ENCODE results near the gene TMEM213.
"Not testable (repeated sequence)": the region's sequence is repeated elsewhere in the genome, so short reads cannot be mapped to it uniquely, and the experiment has no call there.

TMEM213 gene

DNA sequence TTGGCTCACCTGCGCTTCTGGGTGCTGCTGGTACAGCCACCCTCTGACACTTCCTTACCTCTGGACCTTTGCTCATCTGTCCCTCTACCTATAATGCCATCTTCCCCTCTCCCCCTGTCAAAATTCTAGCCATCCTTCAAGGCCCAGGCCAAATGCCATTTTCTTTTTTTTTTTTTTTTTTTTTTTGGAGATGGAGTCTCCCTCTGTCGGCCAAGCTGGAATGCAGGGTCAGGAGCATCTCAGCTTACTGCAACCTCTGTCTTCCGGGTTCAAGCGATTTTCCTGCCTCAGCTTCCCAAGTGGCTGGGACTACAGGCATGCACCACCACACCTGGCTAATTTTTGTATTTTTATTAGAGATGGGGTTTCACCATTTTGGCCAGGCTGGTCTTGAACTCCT lies 748 bp upstream of the TMEM213 start:
- not testable (repeated sequence) for DNase-seq (ENCODE audit: low read depth, low spot score)

DNA sequence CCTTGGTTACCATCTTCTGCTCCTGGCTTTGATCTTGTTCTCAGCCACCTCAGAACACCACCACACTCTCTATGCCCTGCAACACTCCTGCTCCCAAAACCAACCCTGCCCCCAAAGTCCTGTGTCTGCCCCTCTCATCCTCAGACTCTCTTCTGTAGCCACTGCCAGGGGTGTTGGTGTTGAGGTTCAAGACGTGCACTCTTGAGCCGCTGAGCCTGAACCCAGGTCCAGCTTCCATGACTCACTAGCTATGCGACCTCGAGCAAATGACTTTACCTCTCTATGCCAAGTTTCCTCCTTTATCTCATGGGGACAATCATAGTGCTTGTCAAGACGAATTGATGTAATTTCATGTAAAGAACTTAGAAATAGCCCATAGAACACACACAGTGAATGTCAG lies 1.0 kb downstream of the TMEM213 start:
- no peak for DNase-seq (ENCODE audit: low read depth, low spot score)

DNA sequence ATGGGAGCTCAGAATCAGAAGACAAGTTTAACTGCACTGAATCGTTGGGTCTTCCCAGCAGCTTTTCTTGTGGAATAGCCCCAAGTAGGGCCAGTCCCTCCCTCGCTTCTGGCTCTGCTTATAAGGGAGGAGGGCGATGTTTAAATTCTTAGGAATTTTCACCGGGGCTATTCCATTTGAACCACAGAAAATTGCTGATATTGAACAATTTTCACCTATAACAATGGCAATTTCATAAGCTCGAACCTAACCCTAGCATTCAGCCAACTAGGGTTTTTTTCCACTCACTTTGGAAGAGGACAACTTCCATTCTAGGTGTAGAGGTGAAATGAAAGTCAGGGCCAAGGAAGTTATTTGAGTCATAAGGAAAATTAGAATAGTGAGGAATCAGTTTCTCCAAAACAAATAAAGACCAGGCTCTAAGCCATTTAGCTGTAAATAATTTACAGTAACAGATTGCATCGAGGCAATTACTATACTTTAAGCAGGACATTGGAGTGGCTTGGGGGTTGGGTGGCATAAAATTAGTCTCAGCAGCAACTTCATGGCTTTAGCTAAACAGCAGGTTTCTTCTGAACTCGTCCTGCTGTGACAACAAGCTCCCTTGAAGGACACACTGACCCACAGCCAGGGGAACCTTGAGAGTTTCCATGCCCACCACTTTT lies 1.7 kb downstream of the TMEM213 start:
- no peak for DNase-seq (ENCODE audit: low read depth, low spot score)

DNA sequence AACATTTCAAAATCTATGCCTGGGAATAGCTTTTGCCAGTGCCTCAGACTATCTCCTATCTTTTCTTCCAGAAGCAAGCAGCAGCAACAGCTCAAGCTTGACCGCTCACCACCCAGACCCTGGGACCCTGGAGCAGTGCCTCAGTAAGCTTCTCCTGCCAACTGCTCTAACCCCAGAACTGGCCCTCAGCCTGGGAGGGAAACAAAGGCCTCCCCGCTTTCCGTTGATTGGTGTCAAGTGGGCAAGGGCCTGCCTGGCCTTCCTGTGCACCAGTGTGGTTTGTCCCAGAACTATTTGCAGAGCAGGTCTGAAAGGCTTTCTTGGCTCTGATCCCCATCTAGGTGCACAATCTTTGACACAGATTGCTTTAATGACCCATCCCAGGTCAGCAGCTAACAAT lies 3.5 kb downstream of the TMEM213 start:
- no peak for DNase-seq (ENCODE audit: low read depth, low spot score)

DNA sequence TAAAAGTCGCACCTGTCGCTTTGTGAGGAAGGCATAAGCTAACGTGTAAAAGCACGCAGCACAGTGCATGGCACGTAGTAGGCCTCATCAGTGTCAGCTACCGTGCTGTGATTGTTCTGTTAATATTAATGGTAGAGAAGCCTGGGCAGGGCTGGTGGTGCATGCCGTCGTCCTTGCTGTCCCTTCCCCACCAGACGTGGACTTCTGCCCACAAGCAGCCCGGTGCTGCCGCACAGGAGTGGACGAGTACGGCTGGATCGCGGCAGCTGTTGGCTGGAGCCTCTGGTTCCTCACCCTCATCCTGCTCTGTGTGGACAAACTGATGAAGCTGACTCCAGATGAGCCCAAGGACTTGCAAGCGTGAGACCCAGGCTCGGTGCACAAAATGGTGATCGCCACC lies 4.9 kb downstream of the TMEM213 start:
- no peak for DNase-seq (ENCODE audit: low read depth, low spot score)

DNA sequence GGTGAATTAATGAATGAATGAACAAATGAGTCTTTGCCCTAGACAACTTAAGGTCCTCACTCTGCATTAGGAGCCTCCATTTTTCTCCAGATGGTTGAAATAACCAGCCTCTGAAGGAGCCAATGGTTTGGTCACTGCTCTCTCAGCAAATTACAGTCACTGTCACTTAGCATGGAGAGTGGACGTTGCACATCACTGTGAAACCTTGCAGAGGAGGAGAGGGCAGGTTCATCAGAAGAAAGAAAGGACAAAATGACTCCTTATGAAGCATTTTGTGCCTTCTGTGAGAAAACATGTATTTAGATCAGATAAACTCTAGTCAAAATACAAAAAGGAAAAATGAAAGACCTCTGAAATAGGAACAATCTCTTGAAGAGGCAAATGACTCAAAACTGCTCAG lies 6.8 kb downstream of the TMEM213 start:
- no peak for DNase-seq (ENCODE audit: low read depth, low spot score)

DNA sequence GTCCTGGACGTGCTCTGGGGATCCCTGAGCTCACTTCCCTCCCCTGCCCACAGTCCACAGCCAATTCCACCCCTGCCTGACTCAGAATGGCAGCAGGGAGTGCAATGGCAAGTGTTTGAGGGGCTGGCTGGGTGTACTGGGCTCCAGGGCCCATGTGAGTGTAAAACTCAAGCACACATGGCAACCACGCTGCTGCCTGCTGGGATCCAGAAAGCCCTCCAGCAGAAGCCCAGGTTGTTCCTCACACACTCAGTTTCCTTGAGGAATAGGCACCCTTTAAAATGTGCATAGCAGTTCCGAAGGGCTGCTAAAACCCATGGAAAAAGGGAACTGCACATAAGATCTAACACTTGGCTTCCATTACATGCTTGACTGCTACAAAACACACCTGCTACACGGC lies 11.6 kb downstream of the TMEM213 start:
- DNase-seq (ENCODE audit: low read depth, low spot score), result no peak

DNA sequence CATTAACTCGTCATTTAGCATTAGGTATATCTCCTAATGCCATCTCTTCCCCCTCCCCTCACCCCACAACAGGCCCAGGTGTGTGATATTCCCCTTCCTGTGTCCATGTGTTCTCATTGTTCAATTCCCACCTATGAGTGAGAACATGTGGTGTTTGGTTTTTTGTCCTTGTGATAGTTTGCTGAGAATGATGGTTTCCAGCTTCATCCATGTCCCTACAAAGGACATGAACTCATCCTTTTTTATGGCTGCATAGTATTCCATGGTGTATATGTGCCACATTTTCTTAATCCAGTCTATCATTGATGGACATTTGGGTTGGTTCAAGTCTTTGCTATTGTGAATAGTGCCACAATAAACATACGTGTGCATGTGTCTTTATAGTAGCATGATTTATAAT lies 13.5 kb downstream of the TMEM213 start:
- DNase-seq (ENCODE audit: low read depth, low spot score), result not testable (repeated sequence)

DNA sequence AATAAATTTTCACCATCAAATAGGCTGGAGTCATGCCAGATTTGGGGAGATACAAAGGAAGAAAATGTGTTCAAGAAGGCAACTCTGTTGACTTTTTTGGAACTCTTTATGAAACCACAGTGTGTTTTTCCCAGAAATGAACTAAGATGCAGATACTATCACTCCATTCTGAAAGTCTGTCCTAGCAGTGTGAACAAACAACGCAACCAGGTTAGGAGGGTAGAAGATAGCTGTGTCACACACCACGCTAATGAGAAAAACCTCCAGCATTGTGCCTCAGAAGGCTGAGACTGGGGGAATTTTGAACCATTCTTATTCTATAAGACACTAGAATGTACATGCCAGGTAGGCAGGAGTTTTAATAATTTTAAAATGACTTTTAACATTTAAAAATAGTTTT lies 16.2 kb downstream of the TMEM213 start:
- DNase-seq (ENCODE audit: low read depth, low spot score), result no peak

DNA sequence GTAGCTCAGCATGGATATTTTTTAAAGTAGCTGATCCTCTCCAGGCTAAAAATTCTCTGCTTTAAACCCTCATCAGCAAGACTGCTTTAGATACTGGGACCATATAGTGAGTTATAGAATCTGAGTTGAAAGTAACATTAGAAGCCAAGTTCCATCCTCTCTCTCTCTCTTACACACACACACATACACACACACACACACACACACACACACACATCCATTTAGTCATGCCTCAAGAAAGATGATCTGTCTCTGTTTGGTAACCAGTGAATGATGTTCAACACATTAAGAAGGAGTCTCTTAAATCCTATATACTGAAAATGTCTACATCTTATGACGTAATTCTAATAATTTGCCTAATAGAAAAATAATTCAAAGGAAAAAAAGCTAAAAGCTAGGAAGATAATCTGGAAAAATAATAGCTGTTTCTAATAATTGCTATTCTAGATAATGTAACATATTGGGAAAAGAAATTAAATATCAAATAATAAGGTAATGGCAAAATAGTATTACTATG lies 17.1 kb downstream of the TMEM213 start:
- no peak for DNase-seq (ENCODE audit: low read depth, low spot score)

DNA sequence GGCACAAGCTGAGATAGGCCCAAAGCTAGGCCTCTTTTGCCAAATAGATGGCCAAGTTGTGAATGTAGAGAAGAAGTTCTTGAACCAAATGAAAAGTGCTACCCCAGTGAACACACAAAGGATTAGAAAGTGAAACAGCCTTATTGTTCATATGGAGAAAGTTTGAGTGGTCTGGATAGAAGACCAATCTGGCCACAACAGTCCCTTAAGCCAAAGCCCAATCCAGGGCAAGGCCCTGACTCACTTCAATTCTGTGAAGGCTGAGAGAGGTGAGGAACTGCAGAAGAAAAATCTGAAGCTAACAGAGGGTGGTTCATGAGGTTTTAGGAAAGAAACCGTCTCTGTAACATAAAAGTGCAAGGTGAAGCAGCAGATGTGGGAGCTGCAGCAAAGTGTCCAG lies 18.9 kb downstream of the TMEM213 start:
- DNase-seq (ENCODE audit: low read depth, low spot score), result no peak

DNA sequence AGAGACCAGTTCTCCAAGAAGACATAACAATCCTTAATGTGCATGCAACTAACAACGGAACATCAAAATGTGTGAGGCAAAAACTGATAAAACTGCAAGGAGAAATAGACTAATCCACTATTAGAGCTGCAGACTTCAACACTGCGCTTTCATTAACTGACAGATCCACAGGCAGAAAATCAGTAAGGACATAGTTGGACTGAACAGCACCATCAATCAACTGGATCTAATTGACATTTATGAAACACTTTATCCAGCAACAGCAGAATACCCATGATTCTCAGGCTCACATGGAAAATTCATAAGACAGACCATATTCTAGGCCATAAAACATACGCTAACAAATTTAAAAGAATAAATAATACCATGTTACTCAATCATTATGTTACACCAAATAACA lies 21.8 kb downstream of the TMEM213 start:
- no peak for DNase-seq (ENCODE audit: low read depth, low spot score)

DNA sequence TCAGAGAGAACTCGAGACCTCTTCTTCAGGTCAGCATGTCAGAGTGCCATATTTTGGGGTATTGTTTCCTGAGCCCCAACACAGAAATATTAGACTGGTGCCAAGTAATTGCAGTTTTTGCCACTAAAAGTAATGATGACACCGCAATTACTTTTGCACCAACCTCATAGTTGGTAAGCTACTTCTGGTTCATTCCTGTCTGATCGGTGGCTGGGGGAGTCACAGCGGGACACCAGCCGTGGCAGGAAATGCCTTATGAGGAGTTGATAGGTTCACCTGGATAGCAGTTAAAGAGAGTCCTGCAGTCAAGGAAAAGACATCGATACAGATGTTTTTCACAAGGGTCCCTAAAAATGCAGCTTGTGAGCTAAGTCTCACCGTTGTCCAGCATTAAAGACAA lies 24.1 kb downstream of the TMEM213 start:
- DNase-seq (ENCODE audit: low read depth, low spot score), result no peak

DNA sequence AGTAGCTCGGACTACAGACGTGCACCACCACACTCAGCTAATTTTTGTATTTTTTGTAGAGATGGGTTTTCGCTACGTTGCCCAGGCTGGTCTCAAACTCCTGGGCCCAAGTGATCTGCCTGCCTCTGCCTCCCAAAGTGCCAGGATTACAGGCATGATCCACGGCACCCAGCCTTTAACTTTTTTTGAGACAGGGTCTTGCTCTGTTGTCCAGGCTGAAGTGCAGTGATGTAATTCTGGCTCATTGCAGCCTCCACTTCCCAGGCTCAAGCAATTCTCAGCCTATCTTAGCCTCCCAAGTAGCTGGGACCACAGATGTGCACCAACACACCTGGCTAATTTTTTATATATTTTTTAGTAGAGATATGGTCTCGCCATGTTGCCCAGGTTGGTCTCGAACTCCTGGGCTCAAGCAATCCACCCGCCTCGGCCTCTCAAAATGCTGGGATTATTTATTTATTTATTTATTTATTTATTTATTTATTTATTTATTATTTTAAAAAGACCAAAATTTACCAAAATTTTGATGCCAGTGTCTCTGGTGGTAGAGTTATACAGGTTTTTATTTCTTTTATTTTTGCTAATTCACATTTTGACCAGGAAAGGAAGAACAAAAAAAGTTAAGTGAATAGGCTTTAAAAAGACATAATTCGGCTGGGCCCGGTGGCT lies 25.2 kb downstream of the TMEM213 start:
- DNase-seq (ENCODE audit: low read depth, low spot score), result no peak

DNA sequence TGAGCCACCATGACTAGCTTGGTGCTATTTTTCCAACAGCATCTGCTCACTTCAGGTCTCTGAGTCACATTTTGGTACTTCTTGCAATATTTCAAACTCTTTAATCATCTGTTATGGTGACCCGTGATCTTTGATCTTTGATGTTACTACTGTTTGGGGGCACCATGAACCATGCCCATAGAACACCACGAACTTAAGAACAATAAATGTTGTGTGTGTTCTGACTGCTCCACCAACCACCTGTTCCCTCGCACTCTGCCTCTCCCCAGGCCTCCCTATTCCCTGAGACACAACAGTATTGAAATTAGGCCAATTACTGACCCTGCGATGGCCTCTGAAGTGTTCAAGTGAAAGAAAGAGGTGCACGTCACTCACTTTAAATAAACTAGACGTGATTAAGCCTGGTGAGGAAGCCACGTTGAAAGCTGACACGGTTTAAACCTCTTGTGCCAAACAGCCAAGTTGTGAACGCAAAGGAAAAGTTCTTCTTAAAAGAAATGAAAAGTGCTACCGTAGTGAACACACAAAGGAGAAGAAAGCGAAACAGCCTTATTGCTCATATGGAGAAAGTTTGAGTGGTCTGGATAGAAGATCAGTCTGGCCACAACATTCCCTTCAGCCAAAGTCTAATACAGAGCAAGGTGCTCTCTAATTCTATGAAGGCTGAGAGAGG lies 27.4 kb downstream of the TMEM213 start:
- no peak for DNase-seq (ENCODE audit: low read depth, low spot score)

DNA sequence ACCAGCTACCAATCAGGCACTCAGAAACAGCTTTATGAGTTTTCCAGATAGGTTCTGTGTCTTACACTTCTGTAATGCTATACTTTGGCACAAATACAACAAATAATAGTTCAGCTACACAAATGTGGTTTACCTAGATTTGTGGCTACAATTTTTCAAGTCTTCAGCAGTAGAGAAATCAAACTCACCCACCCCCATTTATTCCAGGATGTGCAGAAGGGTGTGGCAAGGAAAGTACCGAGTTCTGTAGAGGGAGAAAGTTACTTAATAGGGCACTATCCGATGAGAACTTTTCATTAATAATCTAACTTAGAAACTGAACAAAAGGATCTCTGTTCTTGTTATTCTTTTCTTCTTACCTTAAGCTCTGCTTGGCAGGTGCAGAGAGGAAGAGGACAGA lies 30.5 kb downstream of the TMEM213 start:
- no peak for DNase-seq (ENCODE audit: low read depth, low spot score)

DNA sequence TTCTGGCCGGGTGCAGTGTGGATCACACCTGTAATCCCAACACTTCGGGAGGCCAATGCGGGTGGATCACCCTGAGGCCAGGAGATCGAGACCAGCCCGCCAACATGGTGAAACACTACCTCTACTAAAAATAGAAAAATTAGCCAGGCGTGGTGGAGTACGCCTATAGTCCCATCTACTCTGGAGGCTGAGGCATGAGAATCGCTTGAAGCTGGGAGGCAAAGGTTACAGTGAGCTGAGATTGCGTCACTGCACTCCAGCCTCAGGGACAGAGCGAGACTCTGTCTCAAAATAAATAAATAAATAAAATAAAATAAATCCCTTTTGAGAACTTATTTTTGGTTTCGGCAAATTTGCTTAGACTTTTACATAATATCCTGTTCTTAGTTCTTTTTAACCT lies 31.5 kb downstream of the TMEM213 start:
- DNase-seq (ENCODE audit: low read depth, low spot score), result no peak

DNA sequence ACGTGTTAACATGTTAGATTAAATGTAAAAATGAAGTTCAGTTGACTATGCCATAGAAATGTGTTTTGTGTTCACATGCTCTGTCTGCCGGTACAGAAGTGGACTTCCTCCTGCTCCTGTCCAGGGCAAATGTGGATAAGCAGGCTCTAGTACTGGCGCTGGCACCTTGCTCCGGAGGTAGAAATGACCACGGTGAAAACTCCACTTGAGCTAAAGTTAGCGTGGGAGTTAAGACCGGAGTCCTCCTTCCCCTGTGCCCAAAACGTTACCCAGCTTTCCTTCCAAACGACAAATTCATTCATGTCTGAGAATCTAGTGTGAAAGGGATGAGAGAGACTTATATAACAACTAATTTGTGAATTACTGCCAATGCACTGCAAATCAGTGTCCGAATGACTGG lies 35.2 kb downstream of the TMEM213 start:
- no peak for DNase-seq (ENCODE audit: low read depth, low spot score)

DNA sequence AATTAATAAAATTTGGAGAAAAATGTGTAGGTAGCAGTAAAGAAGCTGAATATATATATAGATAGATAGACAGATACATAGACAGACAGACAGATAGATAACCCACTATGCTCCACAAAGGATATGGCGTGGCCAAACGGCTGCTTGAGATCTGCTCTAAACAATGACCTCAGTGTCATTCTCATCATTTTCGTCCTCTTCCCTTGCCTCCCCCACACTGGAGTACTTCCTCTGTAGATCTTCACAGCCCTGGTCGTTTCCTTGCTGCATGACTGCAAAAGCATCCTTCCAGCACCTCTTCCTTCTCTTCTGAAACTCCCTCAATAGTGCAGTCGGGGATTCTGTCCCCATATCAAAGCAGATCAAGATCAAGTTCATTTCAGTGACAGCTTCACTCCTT lies 35.8 kb downstream of the TMEM213 start:
- DNase-seq (ENCODE audit: low read depth, low spot score), result no peak

DNA sequence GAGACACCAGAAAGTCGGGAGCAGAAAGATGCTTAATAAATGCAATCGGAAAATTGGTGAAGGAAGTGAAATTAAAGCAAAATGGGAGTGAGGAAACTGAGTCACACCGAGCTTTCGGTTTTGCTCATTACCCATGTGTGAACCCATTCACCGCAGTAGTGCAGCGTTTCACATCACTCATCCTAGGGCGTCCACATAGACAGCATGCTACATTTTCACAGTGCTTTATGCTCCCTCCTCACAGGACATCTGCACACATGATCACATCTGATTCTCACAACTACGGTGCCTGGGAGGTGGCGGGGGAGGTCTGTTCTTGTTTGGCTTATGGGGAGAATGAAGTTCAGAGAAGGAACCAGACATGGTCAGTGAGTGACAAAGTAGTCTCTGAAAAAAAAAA lies 36.8 kb downstream of the TMEM213 start:
- no peak for DNase-seq (ENCODE audit: low read depth, low spot score)

DNA sequence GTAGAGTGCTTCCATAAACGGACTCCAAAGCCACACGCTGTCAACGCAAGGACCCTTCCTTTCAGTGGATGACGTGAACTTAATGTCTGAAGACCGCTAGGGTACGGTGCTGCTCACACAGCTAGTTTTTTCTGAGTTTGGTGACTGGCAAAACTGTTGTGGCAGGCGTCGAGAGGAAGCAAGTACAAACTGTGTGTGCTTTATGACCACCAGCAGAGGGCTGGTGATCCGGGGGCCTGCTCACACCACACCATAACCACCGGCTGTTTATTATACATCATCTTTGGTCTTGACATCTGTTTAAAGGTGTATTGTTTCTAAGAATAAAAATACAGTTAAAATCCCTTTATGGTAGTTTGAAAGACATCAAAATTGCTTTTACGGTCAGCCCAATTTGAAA lies 37.3 kb downstream of the TMEM213 start:
- DNase-seq (ENCODE audit: low read depth, low spot score), result no peak

DNA sequence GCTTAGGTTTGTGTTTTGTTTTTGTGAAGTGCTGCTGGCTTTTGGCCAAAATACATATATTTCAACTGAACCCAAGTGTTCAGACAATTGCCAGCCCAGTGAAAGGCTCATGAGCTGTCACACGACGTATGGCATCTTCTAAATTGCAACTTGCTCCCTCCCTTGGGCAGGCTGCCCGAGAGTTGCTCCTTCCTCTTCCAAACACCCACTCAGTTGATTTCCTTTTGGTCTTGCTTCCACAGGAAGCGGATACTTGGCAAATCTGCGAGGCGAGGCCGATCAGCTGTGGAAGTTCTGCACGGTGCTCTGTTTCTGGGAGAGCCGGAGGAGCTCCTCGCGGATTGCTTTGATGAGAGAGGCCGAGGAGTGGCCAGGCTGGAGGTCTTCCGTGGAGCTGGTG lies 39.8 kb downstream of the TMEM213 start:
- DNase-seq (ENCODE audit: low read depth, low spot score), result no peak

DNA sequence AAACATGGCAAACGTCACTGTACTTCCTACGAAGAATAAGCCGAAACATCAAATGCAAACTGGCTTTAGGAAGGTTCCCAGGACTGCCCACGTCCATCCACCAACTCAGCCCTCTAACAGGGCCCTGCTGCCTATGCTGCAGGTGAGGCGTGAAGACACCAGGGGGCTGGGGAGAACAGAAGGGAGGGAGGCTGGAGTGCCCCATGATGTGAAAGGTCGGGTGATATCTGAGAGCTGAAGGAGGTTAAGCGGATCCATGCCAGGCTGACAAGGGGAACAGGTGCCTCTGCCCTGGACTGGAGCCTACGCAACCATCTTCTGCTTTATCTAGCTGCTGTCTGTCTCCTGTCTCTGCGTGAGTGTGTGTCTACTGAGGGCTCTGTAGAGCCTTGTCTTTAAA lies 40.4 kb downstream of the TMEM213 start:
- no peak for DNase-seq (ENCODE audit: low read depth, low spot score)

Measured in activated naive CD8-positive, alpha-beta T cell treated with anti-CD3 and anti-CD28 coated beads, Interleukin-2, amount 50 U/mL, for 16 hours (primary cell).